Measurements from ENCODE around the gene LAMB2. TPM values are rescaled to one million over a fixed set of nuclear protein-coding genes. Genes with fewer than 3 reads are reported as not detected.

LAMB2 gene
- polyA plus RNA-seq, 1 of the 3 experiments (the other 2 are of a cell fraction) = 332 TPM

GRCh38 chr3:49121132-49121736, 11.6 kb downstream of the LAMB2 start:
- POLR2A ChIA-PET = interaction anchor here (0.7 to 4.0 kb wide), 10 partner anchors 8 to 238 kb away, joined by 3 to 25 read pairs (median 4); partner anchors contain the start of genes CCDC71, LAMB2, NDUFAF3 and QARS1

DNA sequence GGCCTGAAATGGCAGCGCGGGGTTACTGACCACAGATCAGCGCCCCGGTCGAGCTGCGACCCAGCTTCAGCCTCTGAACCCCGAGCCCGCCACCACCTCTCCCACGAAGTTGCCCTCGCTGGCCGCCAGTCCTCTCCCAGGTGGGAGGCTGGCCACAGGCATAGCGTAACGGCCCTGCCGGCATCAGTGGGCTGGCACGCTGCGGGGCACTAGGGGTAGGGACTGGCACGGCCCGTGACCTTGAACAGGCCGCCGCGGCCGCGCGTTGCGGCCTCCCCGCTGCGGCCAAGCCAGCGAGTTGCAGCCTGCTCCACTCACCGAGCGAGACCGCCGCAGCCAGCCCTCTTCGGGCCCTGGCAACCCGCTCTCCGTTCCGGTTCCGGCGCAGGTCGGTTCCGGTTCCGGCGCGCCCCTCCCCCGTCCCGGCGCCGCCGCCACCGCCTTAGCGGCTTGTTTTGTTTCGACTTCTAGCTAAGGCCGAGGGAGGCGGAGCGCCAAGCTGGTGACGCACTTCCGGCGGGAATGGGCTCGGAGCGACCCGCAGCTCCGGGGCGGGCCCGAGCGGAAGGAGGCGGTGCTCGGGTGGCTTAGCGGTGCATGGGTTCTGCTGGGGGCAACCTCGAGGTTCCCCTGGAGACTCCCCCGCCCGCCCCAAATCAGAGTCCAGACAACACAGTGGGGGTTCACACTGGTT, 12.3 kb downstream of the LAMB2 start, which contains the start of gene USP19:
USP19 (minus strand) TSS at position 386 of the 694 bp plus-strand sequence. CDS start 1,678 bp downstream, outside the sequence.
- POLR2A ChIA-PET = interaction anchor here (0.6 to 4.0 kb wide), 10 partner anchors 9 to 238 kb away, joined by 3 to 25 read pairs (median 4); partner anchors contain the start of genes CCDC71, LAMB2, NDUFAF3 and QARS1
- TF ChIP-seq RAD21 (IDR thresholded peaks at IDR 0.05; ENCODE audit: low read length) (no peak), POLR2AphosphoS5 (IDR thresholded peaks at IDR 0.05; ENCODE audit: low read depth, low read length) (peak; percentile 92), MXI1 (IDR thresholded peaks at IDR 0.05; ENCODE audit: low read depth, low read length) (no peak), REST (IDR thresholded peaks at IDR 0.05; ENCODE audit: low read depth, low read length) (peak; percentile 17; the same call in 1 of the 2 replicates), CHD2 (IDR thresholded peaks at IDR 0.05; ENCODE audit: low read length, partially characterized antibody) (peak; percentile 79), FOXM1 (IDR thresholded peaks at IDR 0.05; ENCODE audit: low read depth) (peak; percentile 75), FOXJ3 (CRISPR knock-in tag; IDR thresholded peaks at IDR 0.05) (peak; percentile 56; the same call in 1 of the 2 replicates), USF1 (IDR thresholded peaks at IDR 0.05; ENCODE audit: borderline replicate concordance, low read depth) (no peak), SIN3A (IDR thresholded peaks at IDR 0.05; ENCODE audit: borderline replicate concordance, low read depth, low read length) (peak; percentile 72; the same call in 1 of the 2 replicates), TAF1 (IDR thresholded peaks at IDR 0.05; ENCODE audit: borderline replicate concordance, low read depth, low read length) (peak; percentile 55; the same call in 1 of the 2 replicates), GABPA (IDR thresholded peaks at IDR 0.05; ENCODE audit: low read depth) (peak; percentile 97), GATA2 (CRISPR knock-in tag; IDR thresholded peaks at IDR 0.05) (no peak)
- TF ChIP-seq, protein P1, sequence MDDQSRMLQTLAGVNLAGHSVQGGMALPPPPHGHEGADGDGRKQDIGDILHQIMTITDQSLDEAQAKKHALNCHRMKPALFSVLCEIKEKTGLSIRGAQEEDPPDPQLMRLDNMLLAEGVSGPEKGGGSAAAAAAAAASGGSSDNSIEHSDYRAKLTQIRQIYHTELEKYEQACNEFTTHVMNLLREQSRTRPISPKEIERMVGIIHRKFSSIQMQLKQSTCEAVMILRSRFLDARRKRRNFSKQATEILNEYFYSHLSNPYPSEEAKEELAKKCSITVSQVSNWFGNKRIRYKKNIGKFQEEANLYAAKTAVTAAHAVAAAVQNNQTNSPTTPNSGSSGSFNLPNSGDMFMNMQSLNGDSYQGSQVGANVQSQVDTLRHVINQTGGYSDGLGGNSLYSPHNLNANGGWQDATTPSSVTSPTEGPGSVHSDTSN (IDR thresholded peaks at IDR 0.05) = peak; percentile 30; the same call in 1 of the 2 replicates

More at GRCh38 chr3:49121132-49121736, 11.6 kb downstream of the LAMB2 start:
- Histone ChIP-seq H3K9ac (peak overlapping the region; percentile 89; the same call in 1 of the 2 replicates), H3K9me3 (no peaks in the 10 kb centered on the region), H3K27me3 (ENCODE audit: insufficient read depth) (no peaks in the 10 kb centered on the region), H3F3A (replicated peaks; ENCODE audit: insufficient read depth) (peaks cover 36% of the 10 kb centered on the region), H3K27ac (ENCODE audit: low read depth in 2 of 2, low read length in 1 of 2) (peak overlapping the region; percentile 96 to 98), H2AFZ (ENCODE audit: low read depth) (no peak overlapping the region; the same call in 1 of the 2 replicates), H3K36me3 (replicated peaks in 1 of 2; ENCODE audit: control insufficient read depth in 1 of 2, insufficient read depth in 2 of 2, low read length in 1 of 2) (peaks cover 29 to 71% of the 10 kb centered on the region in 2 experiments), H3K4me3 (ENCODE audit: low read depth in 2 of 2, low read length in 1 of 2) (peak overlapping the region in 1 of 2 experiments; percentile 100; a peak in 2 of 4 replicates), H3K4me1 (ENCODE audit: control insufficient read depth in 1 of 2, insufficient read depth in 2 of 2, low read depth in 1 of 2, low read length in 1 of 2) (peaks cover 7 to 19% of the 10 kb centered on the region in 2 experiments; a peak in 2 of 4 replicates), H3K4me2 (peak overlapping the region; percentile 100; the same call in 1 of the 2 replicates), H4K20me1 (ENCODE audit: insufficient read depth) (no peaks in the 10 kb centered on the region), H3K79me2 (ENCODE audit: insufficient read depth) (peaks cover 31% of the 10 kb centered on the region), H3K9me2 (no peaks in the 10 kb centered on the region)
- CTCF ChIA-PET = interaction anchor here (0.6 to 4.0 kb wide), 9 partner anchors 10 to 328 kb away, joined by 3 to 26 read pairs (median 3); partner anchors contain the start of genes KLHDC8B, LAMB2 and QRICH1
- 87% methylated on average over 16 of the region's 17 CpGs for WGBS (ENCODE audit: low lambda C conversion rate)
- TF ChIP-seq IRF3 (IDR thresholded peaks at IDR 0.05; ENCODE audit: low read depth, low read length) = no peak
- DNase-seq = no peak

More for the DNA sequence above, 12.3 kb downstream of the LAMB2 start, which contains the start of gene USP19:
- Histone ChIP-seq H3K27ac (ENCODE audit: low read depth in 2 of 2, low read length in 1 of 2) (peak within 1 kb of the TSS; percentile 96 to 98), H3K9me3 (no peaks in the 10 kb centered on the region), H3K9me2 (no peaks in the 10 kb centered on the region), H3K9ac (peak within 1 kb of the TSS; percentile 89), H3K27me3 (ENCODE audit: insufficient read depth) (no peaks in the 10 kb centered on the region), H3F3A (replicated peaks; ENCODE audit: insufficient read depth) (peaks cover 36% of the 10 kb centered on the region), H2AFZ (ENCODE audit: low read depth) (peak within 1 kb of the TSS; percentile 24), H3K4me2 (peak within 1 kb of the TSS; percentile 100), H3K4me1 (ENCODE audit: control insufficient read depth in 1 of 2, insufficient read depth in 2 of 2, low read depth in 1 of 2, low read length in 1 of 2) (peaks cover 7 to 19% of the 10 kb centered on the region in 2 experiments; a peak in 2 of 4 replicates), H3K79me2 (ENCODE audit: insufficient read depth) (peaks cover 31% of the 10 kb centered on the region), H4K20me1 (ENCODE audit: insufficient read depth) (no peaks in the 10 kb centered on the region), H3K36me3 (replicated peaks in 1 of 2; ENCODE audit: control insufficient read depth in 1 of 2, insufficient read depth in 2 of 2, low read length in 1 of 2) (peaks cover 33 to 71% of the 10 kb centered on the region in 2 experiments), H3K4me3 (ENCODE audit: low read depth in 2 of 2, low read length in 1 of 2) (peak within 1 kb of the TSS; percentile 95 to 100)
- 2% methylated on average over 14 of the region's 70 CpGs for WGBS (ENCODE audit: low lambda C conversion rate)
- CTCF ChIA-PET = interaction anchor here (0.6 to 4.0 kb wide), 9 partner anchors 11 to 329 kb away, joined by 3 to 26 read pairs (median 3); partner anchors contain the start of genes KLHDC8B, LAMB2 and QRICH1
- peak; percentile 99 for DNase-seq
